K562 (cell line): ENCODE results near the gene TMCC1. TPM values are rescaled to one million over a fixed set of nuclear protein-coding genes. Genes with fewer than 3 reads are reported as not detected.

Source experiments
- ATAC-seq: fragments of 200-7000 bp; cut with Tn5 transposase; 3 replicates; pipeline ENCODE4 v1.9.1; 2020; ENCODE audit warnings: moderate library complexity
- BruUV-seq: library from RNA; stranded (reverse); fragments of 400-500 nt; replicated peaks from 2 replicates; lab custom pipeline; 2021; lab: Mats Ljungman, UMichigan
- CTCF ChIA-PET: fragments of 300-600 bp; formaldehyde crosslinking; extraction: SDS; loops from one replicate; lab custom pipeline; 2021; ENCODE audit warnings: low intra/inter-chr PET ratio; lab: Yijun Ruan, JAX
- POLR2A ChIA-PET: fragments of 300-600, 350-650 bp; sonication (Branson Sonifier 250); formaldehyde crosslinking; extraction: SDS; loops from one replicate; lab custom pipeline; 2021; ENCODE audit warnings: antibody characterized with exemption, inconsistent platforms; lab: Yijun Ruan, JAX
- DNase-seq, 4 experiments: peaks; one replicate each; pipeline versions ENCODE4 v3.0.0 to v3.0.0-alpha.2; 2011 to 2018; ENCODE audit warnings: low spot score in 3 of 4, mixed read lengths in 3 of 4; ENCODE audit errors: extremely low read depth in 1 of 4
- FAIRE-seq: peaks from 2 replicates; lab custom pipeline; 2011; peaks lifted over from hg19 to GRCh38; lab: Jason Lieb, UNC
- H2AFZ ChIP-seq: 2 replicates; pipeline ENCODE4 v1.6.0; 2011; ENCODE audit warnings: low read depth, low read length, control low read depth, inconsistent platforms
- H3K27ac ChIP-seq: fragments of 200-600 bp; 3 replicates; pipeline ENCODE4 v1.8.0; 2011; ENCODE audit warnings: low read depth, mild to moderate bottlenecking, control low read depth, inconsistent platforms, low read length, moderate library complexity, mixed read lengths; ENCODE audit errors: extremely low read depth
- H3K27me3 ChIP-seq, 2 experiments: fragments of 300-600 bp in 1 of 2; 2 replicates in 1 of 2; 3 replicates in 1 of 2; pipeline versions ENCODE4 v1.6.0 to v1.8.0; 2011; ENCODE audit warnings: inconsistent platforms in 2 of 2, low read length in 2 of 2, mild to moderate bottlenecking in 1 of 2, mixed read lengths in 1 of 2, moderate library complexity in 1 of 2; ENCODE audit not compliant: control insufficient read depth in 2 of 2, insufficient read depth in 2 of 2
- H3K36me3 ChIP-seq: fragments of 300-600 bp; 3 replicates; pipeline ENCODE4 v1.8.0; 2011; ENCODE audit warnings: mild to moderate bottlenecking, low read length, inconsistent platforms; ENCODE audit not compliant: control insufficient read depth, insufficient read depth
- H3K4me1 ChIP-seq, 2 experiments: fragments of 200-600 bp in 1 of 2; replicated peaks in 1 of 2; 2 replicates in 1 of 2; 3 replicates in 1 of 2; pipeline versions ENCODE4 v1.5.1 to v1.8.0; 2011; ENCODE audit warnings: inconsistent platforms in 2 of 2, low read length in 2 of 2, mild to moderate bottlenecking in 1 of 2, mixed read lengths in 1 of 2, moderate library complexity in 1 of 2; ENCODE audit not compliant: control insufficient read depth in 2 of 2, insufficient read depth in 2 of 2
- H3K4me2 ChIP-seq: 2 replicates; pipeline ENCODE4 v1.6.1; 2011; ENCODE audit warnings: low read length, control low read depth, inconsistent platforms, mixed read lengths; ENCODE audit not compliant: insufficient read depth
- H3K4me3 ChIP-seq: fragments of 200-600 bp; sonication (generic), shearing (Covaris generic); 2 replicates; pipeline ENCODE4 v1.5.1; 2016; ENCODE audit warnings: control low read depth, inconsistent platforms
- H3K79me2 ChIP-seq: fragments of 200-600 bp; 3 replicates; pipeline ENCODE4 v1.8.0; 2011; ENCODE audit warnings: low read length, inconsistent platforms; ENCODE audit not compliant: control insufficient read depth, insufficient read depth
- H3K9ac ChIP-seq, 2 experiments: 2 replicates each; pipeline versions ENCODE4 v1.6.0 to v1.6.1; 2011; ENCODE audit warnings: low read depth in 2 of 2, low read length in 2 of 2, control low read depth in 1 of 2, inconsistent platforms in 1 of 2, mild to moderate bottlenecking in 1 of 2, mixed read lengths in 1 of 2; ENCODE audit not compliant: insufficient read depth in 1 of 2
- H3K9me1 ChIP-seq: one replicate; pipeline ENCODE4 v1.6.0; 2011; ENCODE audit warnings: inconsistent platforms, mild to moderate bottlenecking, low read length, moderate library complexity; ENCODE audit not compliant: control insufficient read depth, insufficient read depth
- H3K9me3 ChIP-seq: replicated peaks from 2 replicates; pipeline ENCODE4 v1.5.1; 2011; ENCODE audit warnings: low read depth, low read length, inconsistent platforms; ENCODE audit not compliant: control insufficient read depth, insufficient read depth
- H4K20me1 ChIP-seq: replicated peaks from 2 replicates; pipeline ENCODE4 v1.6.1; 2011; ENCODE audit warnings: low read length, inconsistent platforms, mixed read lengths; ENCODE audit not compliant: control insufficient read depth, insufficient read depth
- PML ChIP-seq: IDR thresholded peaks from 2 replicates; pipeline ENCODE4 v1.6.1; 2012; ENCODE audit warnings: low read length, inconsistent platforms
- ZNF316 ChIP-seq: fragments of 450-650 bp; IDR thresholded peaks from 2 replicates; pipeline ENCODE4 v1.6.1; 2016
- WGBS: fragments of 100-300 bp; shearing (Covaris generic); methylation state at CpG from one replicate; pipeline ENCODE4 v1.1.6; 2016; ENCODE audit warnings: low coverage, mixed read lengths; ENCODE audit not compliant: insufficient coverage; ENCODE audit errors: missing lambda C conversion rate; 5-methylcytosine and 5-hydroxymethylcytosine counted together
- in situ Hi-C: fragments of 300-500 bp; cut with MboI; formaldehyde crosslinking; loops from 4 replicates; pipeline ENCODE4 v1.15.0; 2018; ENCODE audit warnings: inconsistent platforms, mixed read lengths
- intact Hi-C: fragments of 100-400 bp; cut with micrococcal nuclease; formaldehyde crosslinking; loops from 2 replicates; pipeline ENCODE4 v1.14.2; 2022
- polyA plus RNA-seq, 8 experiments: library from polyadenylated mRNA; depleted of rRNA in 4 of 8; stranded (reverse) in 5 of 8; unstranded in 3 of 8; fragments of >200 nt; fragmentation: Nextera tagmentation in 2 of 8; fragmentation: Illumina TruSeq in 1 of 8; extraction: Ambion mirVana in 2 of 8; extraction: Trizol in 1 of 8; gene quantifications; 2 replicates each; pipeline versions ENCODE4 v1.2.1 to v1.2.3, GENCODE V29; 2011 to 2014; ENCODE audit warnings: inconsistent platforms in 1 of 8, missing spikeins in 1 of 8
- total RNA-seq, 7 experiments: library from RNA; depleted of rRNA in 6 of 7; stranded (reverse); fragments of >200 nt in 6 of 7; fragmentation: Illumina TruSeq in 2 of 7; extraction: Trizol in 2 of 7; gene quantifications; 2 replicates each; pipeline versions ENCODE4 v1.2.1 to v1.2.3, GENCODE V29; 2011 to 2021; ENCODE audit warnings: low replicate concordance in 1 of 7
- TF ChIP-seq, protein P1 (sequence below): fragments of 450-650 bp; IDR thresholded peaks from 2 replicates; pipeline ENCODE4 v1.6.1; 2018; ENCODE audit not compliant: partially characterized antibody

TMCC1 gene
- total and polyA plus RNA-seq, 9 of the 15 experiments (the other 6 are each of a cell fraction or from before 2014, with no cell fraction given), result 0.89 to 8.7 (median 4.0) TPM

DNA sequence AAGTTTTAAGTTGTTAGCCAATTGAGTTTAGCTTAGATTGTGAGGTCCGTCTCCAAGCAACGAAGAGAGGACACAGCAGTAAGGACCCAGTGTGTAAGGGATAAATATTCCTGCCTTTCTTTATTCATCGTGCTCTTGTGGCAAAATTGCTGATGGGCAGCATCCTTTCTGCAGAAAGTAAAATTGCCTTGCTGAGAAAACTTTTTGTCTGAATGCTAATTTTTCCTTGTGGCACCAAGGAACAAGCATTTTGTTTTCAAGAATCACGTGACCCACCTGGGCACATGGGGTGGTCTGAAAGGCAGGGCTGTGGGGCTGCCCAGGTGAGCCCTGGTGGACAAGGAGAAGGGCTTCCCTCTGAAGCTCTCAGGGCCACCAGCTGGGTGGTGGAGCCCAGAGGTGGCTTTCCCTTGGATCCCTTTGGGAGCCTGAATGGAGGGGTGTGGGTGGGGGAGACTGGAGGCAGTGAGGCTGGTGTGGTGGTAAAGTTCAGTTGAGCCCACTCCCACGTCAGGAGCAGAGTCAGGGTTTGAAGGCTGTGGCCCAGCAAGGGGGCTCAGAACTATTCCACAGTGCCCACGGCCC lies 24.0 kb upstream of the TMCC1 start (continued):
- TF ChIP-seq, protein P1, sequence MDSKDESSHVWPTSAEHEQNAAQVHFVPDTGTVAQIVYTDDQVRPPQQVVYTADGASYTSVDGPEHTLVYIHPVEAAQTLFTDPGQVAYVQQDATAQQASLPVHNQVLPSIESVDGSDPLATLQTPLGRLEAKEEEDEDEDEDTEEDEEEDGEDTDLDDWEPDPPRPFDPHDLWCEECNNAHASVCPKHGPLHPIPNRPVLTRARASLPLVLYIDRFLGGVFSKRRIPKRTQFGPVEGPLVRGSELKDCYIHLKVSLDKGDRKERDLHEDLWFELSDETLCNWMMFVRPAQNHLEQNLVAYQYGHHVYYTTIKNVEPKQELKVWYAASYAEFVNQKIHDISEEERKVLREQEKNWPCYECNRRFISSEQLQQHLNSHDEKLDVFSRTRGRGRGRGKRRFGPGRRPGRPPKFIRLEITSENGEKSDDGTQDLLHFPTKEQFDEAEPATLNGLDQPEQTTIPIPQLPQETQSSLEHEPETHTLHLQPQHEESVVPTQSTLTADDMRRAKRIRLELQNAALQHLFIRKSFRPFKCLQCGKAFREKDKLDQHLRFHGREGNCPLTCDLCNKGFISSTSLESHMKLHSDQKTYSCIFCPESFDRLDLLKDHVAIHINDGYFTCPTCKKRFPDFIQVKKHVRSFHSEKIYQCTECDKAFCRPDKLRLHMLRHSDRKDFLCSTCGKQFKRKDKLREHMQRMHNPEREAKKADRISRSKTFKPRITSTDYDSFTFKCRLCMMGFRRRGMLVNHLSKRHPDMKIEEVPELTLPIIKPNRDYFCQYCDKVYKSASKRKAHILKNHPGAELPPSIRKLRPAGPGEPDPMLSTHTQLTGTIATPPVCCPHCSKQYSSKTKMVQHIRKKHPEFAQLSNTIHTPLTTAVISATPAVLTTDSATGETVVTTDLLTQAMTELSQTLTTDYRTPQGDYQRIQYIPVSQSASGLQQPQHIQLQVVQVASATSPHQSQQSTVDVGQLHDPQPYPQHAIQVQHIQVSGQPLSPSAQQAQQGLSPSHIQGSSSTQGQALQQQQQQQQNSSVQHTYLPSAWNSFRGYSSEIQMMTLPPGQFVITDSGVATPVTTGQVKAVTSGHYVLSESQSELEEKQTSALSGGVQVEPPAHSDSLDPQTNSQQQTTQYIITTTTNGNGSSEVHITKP, result no peak

GRCh38 chr3:129913618-129914017 lies 20.1 kb upstream of the TMCC1 start:
- H3K4me1 ChIP-seq, result no peaks in the 10 kb centered on the region
- FAIRE-seq, result no peak
- no peak for DNase-seq
- ChIA-PET POLR2A (no interaction called here), CTCF (no interaction called here)
- peaks cover 3% of the 10 kb centered on the region for H3K9me3 ChIP-seq
- no peak overlapping the region for H3K4me3 ChIP-seq
- ATAC-seq, result no peak
- H4K20me1 ChIP-seq, result no peaks in the 10 kb centered on the region
- intact Hi-C loops (no loop called here), in situ Hi-C loops (no loop called here)
- no TSS peak for BruUV-seq
- no peak overlapping the region for H3K27ac ChIP-seq
- no peak for TF ChIP-seq PML
- TF ChIP-seq ZNF316, result peak; percentile 11; the same call in 1 of the 2 replicates
- no peak overlapping the region for H3K9ac ChIP-seq
- no peaks in the 10 kb centered on the region for H3K9me1 ChIP-seq
- H3K27me3 ChIP-seq, result no peaks in the 10 kb centered on the region; a peak in 1 of 5 replicates
- H3K4me2 ChIP-seq, result no peak overlapping the region
- no peaks in the 10 kb centered on the region for H3K36me3 ChIP-seq
- H3K79me2 ChIP-seq, result no peaks in the 10 kb centered on the region
- no peak overlapping the region for H2AFZ ChIP-seq
- WGBS, result 22% methylated on average over 1 of the region's 3 CpGs
